Karpas-422 (cell line): Measurements from ENCODE around the gene RC3H2. TPM values are rescaled to one million over a fixed set of nuclear protein-coding genes. Genes with fewer than 3 reads are reported as not detected.
"Not testable (repeated sequence)": the region's sequence is repeated elsewhere in the genome, so short reads cannot be mapped to it uniquely, and the experiment has no call there.

Experiments
- DNase-seq: peaks from one replicate; pipeline ENCODE4 v3.0.0-alpha.2; 2015
- H2AFZ ChIP-seq: fragments of 200-600 bp; sonication (generic); 2 replicates; pipeline ENCODE4 v1.6.1; 2014; ENCODE audit warnings: antibody characterized with exemption, low read length, mixed read lengths
- H3K27ac ChIP-seq: fragments of 200-600 bp; sonication (generic); 2 replicates; pipeline ENCODE4 v1.5.1; 2014; ENCODE audit warnings: mild to moderate bottlenecking, low read length, moderate library complexity
- H3K27me3 ChIP-seq: fragments of 200-600 bp; sonication (generic); 2 replicates; pipeline ENCODE4 v1.6.1; 2014; ENCODE audit warnings: low read length, mixed read lengths
- H3K36me3 ChIP-seq: fragments of 200-600 bp; sonication (generic); 2 replicates; pipeline ENCODE4 v1.6.1; 2014; ENCODE audit warnings: low read length, mixed read lengths; ENCODE audit not compliant: insufficient read depth
- H3K4me1 ChIP-seq: fragments of 200-600 bp; sonication (generic); 2 replicates; pipeline ENCODE4 v1.6.1; 2014; ENCODE audit warnings: mild to moderate bottlenecking, low read length, mixed read lengths
- H3K4me2 ChIP-seq: fragments of 200-600 bp; sonication (generic); 2 replicates; pipeline ENCODE4 v1.6.1; 2014; ENCODE audit warnings: low read length, low read depth, mild to moderate bottlenecking; ENCODE audit not compliant: poor library complexity, severe bottlenecking
- H3K4me3 ChIP-seq: fragments of 200-600 bp; sonication (generic); 2 replicates; pipeline ENCODE4 v1.5.1; 2014; ENCODE audit warnings: mild to moderate bottlenecking, antibody characterized with exemption, low read length, mixed read lengths
- H3K79me2 ChIP-seq: fragments of 200-600 bp; sonication (generic); 2 replicates; pipeline ENCODE4 v1.6.1; 2014; ENCODE audit warnings: mild to moderate bottlenecking, low read length, mixed read lengths
- H3K9ac ChIP-seq: fragments of 200-600 bp; sonication (generic); 2 replicates; pipeline ENCODE4 v1.6.0; 2014; ENCODE audit warnings: low read length
- H3K9me2 ChIP-seq: fragments of 200-600 bp; sonication (generic), shearing (Covaris generic); replicated peaks from 2 replicates; pipeline ENCODE4 v1.6.0; 2014; ENCODE audit warnings: mild to moderate bottlenecking, low read length, moderate library complexity; ENCODE audit not compliant: insufficient read depth
- H3K9me3 ChIP-seq: fragments of 300-700, 200-600 bp; sonication (generic); 2 replicates; pipeline ENCODE4 v1.6.1; 2014; ENCODE audit warnings: low read length, mixed read lengths
- H4K20me1 ChIP-seq: fragments of 200-600 bp; sonication (generic); 2 replicates; pipeline ENCODE4 v1.6.1; 2014; ENCODE audit warnings: mild to moderate bottlenecking, antibody characterized with exemption, low read length, low read depth; ENCODE audit not compliant: insufficient read depth
- total RNA-seq: library from RNA; depleted of rRNA; stranded (reverse); fragments of >200 nt; shearing (Covaris generic); gene quantifications from 2 replicates; pipeline ENCODE4 v1.2.3, GENCODE V29; 2014; ENCODE audit warnings: low replicate concordance

The RC3H2 gene
- total RNA-seq, 1 experiment from 2014 or later: 93.8 TPM

DNA sequence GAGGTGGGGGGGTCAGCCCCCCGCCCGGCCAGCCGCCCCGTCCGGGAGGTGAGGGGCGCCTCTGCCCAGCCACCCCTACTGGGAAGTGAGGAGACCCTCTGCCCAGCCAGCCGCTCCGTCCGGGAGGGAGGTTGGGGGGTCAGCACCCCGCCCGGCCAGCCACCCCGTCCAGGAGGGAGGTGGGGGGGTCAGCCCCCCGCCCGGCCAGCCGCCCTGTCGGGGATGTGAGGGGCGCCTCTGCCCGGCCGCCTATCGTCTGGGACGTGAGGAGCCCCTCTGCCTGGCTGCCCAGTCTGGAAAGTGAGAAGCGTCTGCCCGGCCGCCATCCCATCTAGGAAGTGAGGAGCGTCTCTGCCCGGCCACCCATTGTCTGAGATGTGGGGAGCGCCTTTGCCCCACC is 37.9 kb downstream of the RC3H2 start:
- not testable (repeated sequence) for H3K9me2 ChIP-seq, H3K9ac ChIP-seq, H4K20me1 ChIP-seq, H3K27me3 ChIP-seq, H2AFZ ChIP-seq, H3K9me3 ChIP-seq, H3K4me2 ChIP-seq, H3K4me3 ChIP-seq, H3K27ac ChIP-seq, DNase-seq
- H3K4me1 ChIP-seq: peaks cover 16% of the 10 kb centered on the region
- peaks cover 30% of the 10 kb centered on the region for H3K79me2 ChIP-seq
- peaks cover 53% of the 10 kb centered on the region for H3K36me3 ChIP-seq

DNA sequence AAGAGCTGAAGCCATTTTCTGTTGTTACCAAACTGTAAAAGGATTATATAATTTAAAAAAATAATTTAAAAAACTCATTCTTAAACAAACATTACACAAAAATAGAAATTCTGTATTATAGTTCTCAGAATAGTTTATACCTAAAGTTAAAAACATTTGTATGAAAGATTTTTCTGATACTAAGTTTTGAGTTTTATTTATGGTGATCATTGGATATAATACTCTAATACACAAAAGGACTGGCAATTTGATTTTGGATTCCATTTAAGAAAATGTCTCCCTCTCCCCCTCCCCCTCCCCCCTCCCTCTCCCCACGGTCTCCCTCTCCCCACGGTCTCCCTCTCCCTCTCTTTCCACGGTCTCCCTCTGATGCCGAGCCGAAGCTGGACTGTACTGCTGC is 39.1 kb downstream of the RC3H2 start:
- DNase-seq: no peak
- Histone ChIP-seq H3K79me2 (peaks cover 23% of the 10 kb centered on the region), H3K4me2 (no peak overlapping the region), H3K4me1 (peaks cover 16% of the 10 kb centered on the region), H3K9me2 (no peaks in the 10 kb centered on the region), H3K9me3 (no peaks in the 10 kb centered on the region), H3K27ac (peak overlapping the region; percentile 37; the same call in 1 of the 2 replicates), H2AFZ (no peak overlapping the region), H3K36me3 (peaks cover 53% of the 10 kb centered on the region), H3K9ac (no peak overlapping the region), H4K20me1 (no peaks in the 10 kb centered on the region), H3K4me3 (no peak overlapping the region), H3K27me3 (no peaks in the 10 kb centered on the region)

DNA sequence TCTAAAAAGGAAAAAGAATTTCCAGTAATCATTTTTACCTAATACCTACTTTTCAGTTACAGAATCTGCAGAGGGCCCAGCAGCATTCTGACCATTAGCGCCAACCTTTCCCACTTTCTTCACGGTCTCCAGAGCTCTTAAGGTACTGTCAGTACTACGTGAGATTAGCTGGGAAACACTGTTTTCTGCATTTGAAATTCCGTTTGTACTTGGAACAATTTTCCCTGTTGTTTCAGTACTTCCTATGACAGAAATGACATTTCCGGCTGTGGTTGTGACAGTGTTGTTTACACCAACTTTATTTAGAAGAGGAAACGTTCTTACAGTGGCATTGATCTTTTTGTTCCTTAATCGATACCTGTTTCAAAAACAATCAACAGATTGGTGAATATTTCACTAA is 39.9 kb downstream of the RC3H2 start:
- Histone ChIP-seq H3K27me3 (no peaks in the 10 kb centered on the region), H3K9me2 (no peaks in the 10 kb centered on the region), H2AFZ (no peak overlapping the region), H3K36me3 (peaks cover 52% of the 10 kb centered on the region), H3K4me2 (no peak overlapping the region), H3K9me3 (no peaks in the 10 kb centered on the region), H3K4me1 (peaks cover 16% of the 10 kb centered on the region), H3K9ac (no peak overlapping the region), H3K27ac (no peak overlapping the region), H3K79me2 (peaks cover 15% of the 10 kb centered on the region), H4K20me1 (no peaks in the 10 kb centered on the region), H3K4me3 (no peak overlapping the region)
- DNase-seq: no peak

DNA sequence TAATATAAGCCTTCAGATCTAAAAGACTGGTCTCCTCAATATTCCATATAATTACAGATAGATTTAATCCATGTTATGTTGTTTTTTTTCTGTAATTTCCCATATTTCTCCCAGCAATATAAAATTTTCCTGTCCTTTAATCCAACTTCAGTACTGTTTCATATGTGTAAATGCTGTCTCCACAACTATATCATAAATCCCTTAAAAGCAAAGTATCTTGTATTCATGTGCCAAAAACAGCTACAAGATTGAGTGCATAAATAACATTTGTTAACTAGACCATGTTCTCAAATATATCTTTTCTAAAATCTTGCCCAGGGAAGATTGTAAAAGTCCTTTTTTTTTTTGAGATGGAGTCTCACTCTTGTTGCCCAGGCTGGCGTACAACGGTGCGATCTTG is 41.8 kb downstream of the RC3H2 start:
- H3K27me3 ChIP-seq: no peaks in the 10 kb centered on the region
- no peak overlapping the region for H3K9ac ChIP-seq
- peak overlapping the region; percentile 2 for H3K4me2 ChIP-seq
- DNase-seq: no peak
- H2AFZ ChIP-seq: no peak overlapping the region
- peaks cover 15% of the 10 kb centered on the region for H3K79me2 ChIP-seq
- H3K4me1 ChIP-seq: peaks cover 16% of the 10 kb centered on the region
- H3K4me3 ChIP-seq: no peak overlapping the region
- peaks cover 66% of the 10 kb centered on the region for H3K36me3 ChIP-seq
- no peaks in the 10 kb centered on the region for H4K20me1 ChIP-seq
- peak overlapping the region; percentile 53 for H3K27ac ChIP-seq
- H3K9me3 ChIP-seq: no peaks in the 10 kb centered on the region
- H3K9me2 ChIP-seq: no peaks in the 10 kb centered on the region

DNA sequence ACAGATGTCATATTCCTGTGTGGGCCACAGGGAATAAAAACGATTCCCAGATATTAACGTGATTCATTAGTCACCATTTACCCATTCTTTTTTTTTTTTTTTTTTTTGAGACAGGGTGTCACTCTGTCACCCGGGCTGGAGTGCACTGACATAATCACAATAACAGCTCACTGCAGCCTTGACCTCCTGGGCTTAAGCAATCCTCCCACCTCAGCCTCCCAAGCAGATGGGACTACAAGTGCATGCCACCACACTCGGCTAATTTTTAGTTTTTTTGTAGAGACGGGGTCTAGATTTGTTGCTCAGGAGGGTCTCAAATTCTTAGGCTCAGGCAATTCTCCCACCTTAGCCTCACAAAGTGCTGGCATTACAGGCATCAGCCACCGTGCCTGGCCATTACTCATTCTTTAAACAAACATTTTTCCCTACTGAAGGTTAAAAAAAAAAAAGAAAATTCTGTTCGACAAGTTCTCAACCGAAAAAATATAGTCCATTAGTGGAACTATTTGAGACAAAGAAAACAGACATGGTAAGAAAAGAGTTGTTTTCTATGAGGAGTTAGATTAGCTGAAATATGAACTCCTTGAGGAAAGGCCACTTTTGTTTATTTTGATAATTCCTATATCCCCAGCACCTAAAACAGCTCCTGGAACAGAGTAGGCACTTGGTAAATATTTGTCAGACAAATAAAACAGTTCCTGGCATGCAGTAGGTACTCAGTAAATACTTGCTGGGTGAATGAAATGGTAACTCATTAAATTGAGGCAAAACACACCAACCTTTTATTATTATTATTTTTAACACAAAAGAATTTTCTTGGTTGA is 44.6 kb downstream of the RC3H2 start:
- H3K9ac ChIP-seq: no peak overlapping the region
- no peak for DNase-seq
- H3K9me3 ChIP-seq: no peaks in the 10 kb centered on the region
- H3K9me2 ChIP-seq: no peaks in the 10 kb centered on the region; the same call in 1 of the 2 replicates
- H2AFZ ChIP-seq: no peak overlapping the region
- H3K4me1 ChIP-seq: peaks cover 16% of the 10 kb centered on the region
- H3K27ac ChIP-seq: no peak overlapping the region
- H3K27me3 ChIP-seq: no peaks in the 10 kb centered on the region
- no peak overlapping the region for H3K4me2 ChIP-seq
- H4K20me1 ChIP-seq: no peaks in the 10 kb centered on the region
- peaks cover 16% of the 10 kb centered on the region for H3K79me2 ChIP-seq
- peaks cover 90% of the 10 kb centered on the region for H3K36me3 ChIP-seq
- no peak overlapping the region for H3K4me3 ChIP-seq

DNA sequence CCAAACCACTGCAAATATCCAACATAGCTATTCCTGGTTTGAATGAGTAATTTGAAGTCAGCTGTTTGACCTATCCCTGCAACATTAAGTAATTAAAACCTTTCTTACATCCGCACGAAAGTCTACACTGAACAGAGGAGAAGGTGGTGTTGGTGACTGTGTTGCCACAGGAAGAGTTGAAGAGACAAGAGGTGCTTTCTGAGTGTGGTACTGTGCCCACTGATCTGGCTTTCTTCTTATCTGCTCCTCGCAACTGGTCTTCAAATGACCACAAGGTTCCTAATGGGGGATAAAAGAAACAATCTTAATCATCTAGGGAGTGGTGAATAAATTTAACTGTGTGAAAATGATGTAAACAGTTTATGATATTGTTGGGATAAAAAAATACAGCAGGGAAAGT is 47.3 kb downstream of the RC3H2 start:
- Histone ChIP-seq H2AFZ (no peak overlapping the region), H3K9me2 (no peaks in the 10 kb centered on the region; the same call in 1 of the 2 replicates), H3K27me3 (no peaks in the 10 kb centered on the region), H3K36me3 (peaks cover 86% of the 10 kb centered on the region), H3K4me2 (no peak overlapping the region), H3K4me3 (no peak overlapping the region), H3K4me1 (peaks cover under 1% of the 10 kb centered on the region), H3K9me3 (no peaks in the 10 kb centered on the region), H3K27ac (no peak overlapping the region), H3K79me2 (peaks cover 6% of the 10 kb centered on the region; the same call in 1 of the 2 replicates), H4K20me1 (no peaks in the 10 kb centered on the region), H3K9ac (no peak overlapping the region)
- DNase-seq: no peak

DNA sequence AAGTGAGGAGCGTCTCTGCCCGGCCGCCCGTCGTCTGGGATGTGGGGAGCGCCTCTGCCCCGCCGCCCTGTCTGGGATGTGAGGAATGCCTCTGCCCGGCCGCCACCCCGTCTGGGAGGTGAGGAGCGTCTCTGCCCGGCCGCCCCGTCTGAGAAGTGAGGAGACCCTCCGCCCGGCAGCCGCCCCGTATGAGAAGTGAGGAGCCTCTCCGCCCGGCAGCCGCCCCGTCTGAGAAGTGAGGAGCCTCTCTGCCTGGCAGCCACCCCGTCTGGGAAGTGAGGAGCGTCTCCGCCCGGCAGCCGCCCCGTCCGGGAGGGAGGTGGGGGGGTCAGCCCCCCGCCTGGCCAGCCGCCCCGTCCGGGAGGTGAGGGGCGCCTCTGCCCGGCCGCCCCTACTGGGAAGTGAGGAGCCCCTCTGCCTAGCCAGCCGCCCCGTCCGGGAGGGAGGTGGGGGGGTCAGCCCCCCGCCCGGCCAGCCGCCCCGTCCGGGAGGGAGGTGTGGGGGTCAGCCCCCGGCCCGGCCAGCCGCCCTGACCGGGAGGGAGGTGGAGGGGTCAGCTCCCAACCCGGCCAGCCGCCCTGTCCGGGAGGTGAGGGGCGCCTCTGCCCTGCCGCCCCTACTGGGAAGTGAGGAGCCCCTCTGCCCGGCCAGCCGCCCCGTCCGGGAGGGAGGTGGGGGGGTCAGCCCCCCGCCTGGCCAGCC is 52.9 kb downstream of the RC3H2 start:
- H3K27me3 ChIP-seq, H3K9me2 ChIP-seq, DNase-seq, H3K9me3 ChIP-seq, H3K79me2 ChIP-seq, H3K4me3 ChIP-seq, H2AFZ ChIP-seq, H3K27ac ChIP-seq, H3K4me2 ChIP-seq, H4K20me1 ChIP-seq, H3K9ac ChIP-seq, H3K4me1 ChIP-seq: not testable (repeated sequence)
- H3K36me3 ChIP-seq: peaks cover 70% of the 10 kb centered on the region

DNA sequence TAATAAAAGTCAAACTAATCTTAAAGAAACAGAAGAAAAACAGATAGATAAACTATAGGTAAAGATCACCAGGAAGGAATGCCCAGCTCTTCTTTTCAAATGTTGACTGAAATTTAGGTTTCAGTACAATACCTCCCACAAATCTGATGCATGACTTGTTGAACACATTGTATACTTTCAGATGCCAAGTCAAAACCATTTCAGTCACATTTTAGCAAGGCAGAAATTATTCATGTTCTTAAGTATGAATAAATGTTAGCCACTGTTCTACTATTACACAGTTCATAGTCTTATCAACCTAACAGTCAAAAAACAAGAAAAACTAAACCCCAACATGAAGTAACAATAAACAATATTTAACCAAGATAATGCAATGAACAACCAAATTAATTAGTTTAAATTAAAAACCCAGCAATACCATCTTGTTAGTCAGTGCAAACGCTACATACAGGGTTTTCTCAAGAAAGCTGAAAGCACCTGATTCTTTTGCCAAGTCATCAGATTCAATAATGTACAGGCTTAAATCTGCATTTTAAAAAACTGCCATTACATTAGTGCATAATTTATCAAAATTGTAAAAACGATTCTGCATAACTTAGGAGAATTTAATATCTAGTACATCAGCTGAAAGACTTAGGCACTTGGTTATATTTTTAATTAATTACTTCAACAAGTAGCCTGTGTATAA is 56.8 kb downstream of the RC3H2 start:
- no peak overlapping the region for H3K27ac ChIP-seq
- no peak overlapping the region for H2AFZ ChIP-seq
- H3K79me2 ChIP-seq: no peaks in the 10 kb centered on the region
- H3K36me3 ChIP-seq: peaks cover 50% of the 10 kb centered on the region; the same call in 1 of the 2 replicates
- H3K9me3 ChIP-seq: no peaks in the 10 kb centered on the region
- no peaks in the 10 kb centered on the region for H3K27me3 ChIP-seq
- no peak for DNase-seq
- H4K20me1 ChIP-seq: no peaks in the 10 kb centered on the region
- H3K9ac ChIP-seq: no peak overlapping the region
- H3K9me2 ChIP-seq: no peaks in the 10 kb centered on the region
- H3K4me2 ChIP-seq: no peak overlapping the region
- no peak overlapping the region for H3K4me3 ChIP-seq
- H3K4me1 ChIP-seq: no peaks in the 10 kb centered on the region
